Trophoblast cell (in vitro differentiated cells and primary cell): ENCODE data around the gene NRG2.

Experiments
- DNase-seq, 2 donors: peaks; one replicate each; pipeline ENCODE4 v3.0.0-alpha.2; 2016
- H2AFZ ChIP-seq: 2 replicates; pipeline ENCODE4 v1.6.1; 2013; ENCODE audit warnings: low read length, moderate library complexity, mild to moderate bottlenecking; ENCODE audit not compliant: insufficient read depth, poor library complexity
- H2AK5ac ChIP-seq: 2 replicates; pipeline ENCODE4 v1.6.1; 2013; ENCODE audit warnings: mild to moderate bottlenecking, low read length
- H2BK120ac ChIP-seq: 2 replicates; pipeline ENCODE4 v1.6.1; 2013; ENCODE audit warnings: low read length, mild to moderate bottlenecking, moderate library complexity; ENCODE audit not compliant: insufficient read depth, poor library complexity
- H2BK12ac ChIP-seq: 2 replicates; pipeline ENCODE4 v1.6.1; 2013; ENCODE audit warnings: mild to moderate bottlenecking, low read length, moderate library complexity
- H2BK5ac ChIP-seq: 2 replicates; pipeline ENCODE4 v1.6.1; 2013; ENCODE audit warnings: low read length, low read depth, moderate library complexity, mild to moderate bottlenecking; ENCODE audit not compliant: poor library complexity
- H3K14ac ChIP-seq: 2 replicates; pipeline ENCODE4 v1.6.1; 2013; ENCODE audit warnings: mild to moderate bottlenecking, low read length
- H3K18ac ChIP-seq: 2 replicates; pipeline ENCODE4 v1.6.1; 2013; ENCODE audit warnings: mild to moderate bottlenecking, low read length
- H3K23ac ChIP-seq: 2 replicates; pipeline ENCODE4 v1.6.1; 2013; ENCODE audit warnings: low read length
- H3K27ac ChIP-seq: 2 replicates; pipeline ENCODE4 v1.5.1; 2013; ENCODE audit warnings: low read depth, mild to moderate bottlenecking, inconsistent platforms, low read length, moderate library complexity
- H3K27me3 ChIP-seq: 2 replicates; pipeline ENCODE4 v1.6.1; 2013; ENCODE audit warnings: inconsistent platforms, mild to moderate bottlenecking, low read length, moderate library complexity; ENCODE audit not compliant: insufficient read depth
- H3K36me3 ChIP-seq, 2 experiments: 1 replicate in 1 of 2; 2 replicates in 1 of 2; pipeline ENCODE4 v1.6.1; 2013; ENCODE audit warnings: low read length in 2 of 2, mild to moderate bottlenecking in 2 of 2, moderate library complexity in 1 of 2; ENCODE audit not compliant: insufficient read depth in 2 of 2, control insufficient read depth in 1 of 2
- H3K4ac ChIP-seq: 2 replicates; pipeline ENCODE4 v1.6.1; 2013; ENCODE audit warnings: low read depth, mild to moderate bottlenecking, low read length, moderate library complexity
- H3K4me1 ChIP-seq, 2 experiments: 1 replicate in 1 of 2; 2 replicates in 1 of 2; pipeline ENCODE4 v1.6.1; 2013; ENCODE audit warnings: low read length in 2 of 2, mild to moderate bottlenecking in 2 of 2, moderate library complexity in 1 of 2; ENCODE audit not compliant: insufficient read depth in 2 of 2, control insufficient read depth in 1 of 2
- H3K4me2 ChIP-seq: 2 replicates; pipeline ENCODE4 v1.6.1; 2013; ENCODE audit warnings: inconsistent platforms, mild to moderate bottlenecking, low read length, moderate library complexity
- H3K4me3 ChIP-seq: 2 replicates; pipeline ENCODE4 v1.5.1; 2013; ENCODE audit warnings: mild to moderate bottlenecking, low read depth, low read length, inconsistent platforms
- H3K79me1 ChIP-seq: one replicate; pipeline ENCODE4 v1.6.1; 2013; ENCODE audit warnings: low read length
- H3K79me2 ChIP-seq: 2 replicates; pipeline ENCODE4 v1.6.1; 2013; ENCODE audit warnings: low read length, mild to moderate bottlenecking; ENCODE audit not compliant: control insufficient read depth, insufficient read depth, poor library complexity
- H3K9ac ChIP-seq: 2 replicates; pipeline ENCODE4 v1.6.1; 2013; ENCODE audit warnings: mild to moderate bottlenecking, low read length
- H3K9me3 ChIP-seq: 2 replicates; pipeline ENCODE4 v1.6.1; 2013; ENCODE audit warnings: low read depth, mild to moderate bottlenecking, control low read depth, inconsistent platforms, low read length; ENCODE audit not compliant: insufficient read depth
- H4K12ac ChIP-seq: 2 replicates; pipeline ENCODE4 v1.6.1; 2013; ENCODE audit warnings: low read depth, mild to moderate bottlenecking, low read length, moderate library complexity
- H4K8ac ChIP-seq: 2 replicates; pipeline ENCODE4 v1.6.1; 2013; ENCODE audit warnings: low read depth, mild to moderate bottlenecking, low read length, moderate library complexity
- H4K91ac ChIP-seq: one replicate; pipeline ENCODE4 v1.6.1; 2013; ENCODE audit warnings: low read depth, mild to moderate bottlenecking, low read length, moderate library complexity
- WGBS: extraction: QIAGEN DNeasy Blood & Tissue Kit; methylation state at CpG from one replicate; pipeline ENCODE4 v1.1.7; 2013; ENCODE audit warnings: missing lambda C conversion rate; ENCODE audit not compliant: insufficient read length, insufficient coverage; ENCODE audit errors: extremely low coverage; 5-methylcytosine and 5-hydroxymethylcytosine counted together

NRG2 gene

GRCh38 chr5:140038373-140038957 is 4.6 kb downstream of the NRG2 start:
- Histone ChIP-seq H2BK12ac (no peak overlapping the region), H2BK5ac (no peak overlapping the region), H3K4me1 (peaks cover 8 to 10% of the 10 kb centered on the region in 2 experiments), H4K8ac (no peak overlapping the region), H2AK5ac (no peak overlapping the region), H3K27ac (no peak overlapping the region), H3K4me3 (no peak overlapping the region), H3K23ac (no peak overlapping the region), H3K14ac (no peak overlapping the region), H2AFZ (no peak overlapping the region), H3K18ac (no peak overlapping the region), H3K79me2 (no peaks in the 10 kb centered on the region), H4K12ac (no peak overlapping the region), H3K27me3 (peaks cover 30% of the 10 kb centered on the region), H4K91ac (no peak overlapping the region), H3K4ac (no peak overlapping the region), H3K36me3 (no peaks in the 10 kb centered on the region), H3K9me3 (peaks cover 5% of the 10 kb centered on the region), H3K4me2 (no peak overlapping the region), H2BK120ac (no peak overlapping the region), H3K79me1 (no peaks in the 10 kb centered on the region), H3K9ac (no peak overlapping the region)
- WGBS = no CpG with 5 or more reads among the region's 7 CpGs
- peak in 1 of 2 donors; percentile 5 for DNase-seq

GRCh38 chr5:140037012-140037411 is 6.1 kb downstream of the NRG2 start:
- no peak overlapping the region for H3K4ac ChIP-seq
- no peak overlapping the region for H3K18ac ChIP-seq
- H3K9me3 ChIP-seq = no peaks in the 10 kb centered on the region
- no peak overlapping the region for H3K27ac ChIP-seq
- H4K8ac ChIP-seq = no peak overlapping the region
- H4K12ac ChIP-seq = no peak overlapping the region
- no peak overlapping the region for H4K91ac ChIP-seq
- H3K23ac ChIP-seq = no peak overlapping the region
- H3K4me1 ChIP-seq = no peaks in the 10 kb centered on the region
- no peaks in the 10 kb centered on the region for H3K79me2 ChIP-seq
- H2AK5ac ChIP-seq = no peak overlapping the region
- no peaks in the 10 kb centered on the region for H3K36me3 ChIP-seq
- no peaks in the 10 kb centered on the region for H3K79me1 ChIP-seq
- H3K4me3 ChIP-seq = no peak overlapping the region
- no peak overlapping the region for H2AFZ ChIP-seq
- WGBS = no CpG with 5 or more reads among the region's 4 CpGs
- H2BK12ac ChIP-seq = no peak overlapping the region
- no peak for DNase-seq
- H3K9ac ChIP-seq = no peak overlapping the region
- no peak overlapping the region for H2BK5ac ChIP-seq
- H3K4me2 ChIP-seq = no peak overlapping the region
- H3K27me3 ChIP-seq = peaks cover 16% of the 10 kb centered on the region
- no peak overlapping the region for H3K14ac ChIP-seq
- no peak overlapping the region for H2BK120ac ChIP-seq

GRCh38 chr5:140035881-140036280 is 7.2 kb downstream of the NRG2 start:
- DNase-seq = no peak
- Histone ChIP-seq H3K36me3 (no peaks in the 10 kb centered on the region), H4K12ac (no peak overlapping the region), H2AK5ac (no peak overlapping the region), H3K18ac (no peak overlapping the region), H3K23ac (no peak overlapping the region), H3K4me3 (no peak overlapping the region), H3K79me1 (no peaks in the 10 kb centered on the region), H3K14ac (no peak overlapping the region), H2BK12ac (no peak overlapping the region), H3K4me2 (no peak overlapping the region), H2BK5ac (no peak overlapping the region), H3K9ac (no peak overlapping the region), H4K91ac (no peak overlapping the region), H3K79me2 (no peaks in the 10 kb centered on the region), H3K9me3 (no peaks in the 10 kb centered on the region), H2BK120ac (no peak overlapping the region), H3K4ac (no peak overlapping the region), H2AFZ (no peak overlapping the region), H3K4me1 (no peaks in the 10 kb centered on the region), H4K8ac (no peak overlapping the region), H3K27ac (no peak overlapping the region), H3K27me3 (peaks cover 5% of the 10 kb centered on the region)
- WGBS = no CpG with 5 or more reads among the region's 2 CpGs

DNA sequence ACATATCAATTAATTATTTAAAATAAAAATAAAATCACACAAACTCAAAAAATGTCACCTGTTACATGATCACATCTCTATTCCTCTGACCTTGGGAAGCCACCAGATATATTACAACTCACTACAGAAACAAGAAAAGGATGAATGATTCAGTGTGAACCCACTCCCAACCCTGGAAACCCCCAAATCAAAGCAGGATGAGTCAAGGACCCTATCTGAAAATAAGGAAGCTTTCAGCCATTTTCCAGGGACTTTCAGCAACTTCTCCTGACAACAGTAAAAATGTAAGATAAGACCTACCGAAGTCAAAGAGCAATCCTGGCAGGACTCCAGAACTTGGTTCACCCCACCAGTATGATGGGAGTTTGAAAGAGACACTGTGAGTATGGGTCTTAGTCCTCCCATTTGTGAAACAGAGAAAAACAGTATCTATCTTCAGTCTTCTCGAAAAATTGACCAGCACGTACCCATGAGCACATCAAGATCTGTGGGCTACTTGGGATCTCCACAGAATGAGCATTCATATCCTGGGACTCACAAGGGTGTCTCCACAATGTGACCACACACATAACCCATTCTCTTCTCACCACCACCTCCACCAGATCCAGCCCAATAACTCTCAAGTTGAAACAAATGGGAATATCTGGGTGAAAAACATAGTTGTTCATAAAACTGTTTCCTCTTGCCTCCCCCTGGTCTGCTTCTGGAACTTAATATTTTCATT is 9.9 kb downstream of the NRG2 start:
- Histone ChIP-seq H2BK5ac (no peak overlapping the region), H2AK5ac (no peak overlapping the region), H4K8ac (no peak overlapping the region), H3K79me1 (no peaks in the 10 kb centered on the region), H3K4me3 (no peak overlapping the region), H3K9me3 (no peaks in the 10 kb centered on the region), H3K4me2 (no peak overlapping the region), H3K4me1 (no peaks in the 10 kb centered on the region), H4K91ac (no peak overlapping the region), H3K27ac (no peak overlapping the region), H3K79me2 (no peaks in the 10 kb centered on the region), H3K14ac (no peak overlapping the region), H4K12ac (no peak overlapping the region), H3K27me3 (no peaks in the 10 kb centered on the region), H2AFZ (no peak overlapping the region), H3K18ac (no peak overlapping the region), H2BK120ac (no peak overlapping the region), H3K9ac (no peak overlapping the region), H3K4ac (no peak overlapping the region), H3K23ac (no peak overlapping the region), H3K36me3 (no peaks in the 10 kb centered on the region), H2BK12ac (no peak overlapping the region)
- no CpG with 5 or more reads among the region's 3 CpGs for WGBS
- DNase-seq = no peak
